MV-4-11 (cell line): Measurements from ENCODE around the gene ARHGEF7.
"Not testable (repeated sequence)": the region's sequence is repeated elsewhere in the genome, so short reads cannot be mapped to it uniquely, and the experiment has no call there.

ENCODE experiments used
- DNase-seq: peaks from one replicate; lab custom pipeline; 2025; lab: John Stamatoyannopoulos, UW

ARHGEF7 gene

GRCh38 chr13:111115061-111115964 lies at the start of gene ARHGEF7:
TSS of gene ARHGEF7 (plus strand) at chr13:111115310. CDS start at chr13:111115527, 217 bp downstream.
- no peak for DNase-seq

DNA sequence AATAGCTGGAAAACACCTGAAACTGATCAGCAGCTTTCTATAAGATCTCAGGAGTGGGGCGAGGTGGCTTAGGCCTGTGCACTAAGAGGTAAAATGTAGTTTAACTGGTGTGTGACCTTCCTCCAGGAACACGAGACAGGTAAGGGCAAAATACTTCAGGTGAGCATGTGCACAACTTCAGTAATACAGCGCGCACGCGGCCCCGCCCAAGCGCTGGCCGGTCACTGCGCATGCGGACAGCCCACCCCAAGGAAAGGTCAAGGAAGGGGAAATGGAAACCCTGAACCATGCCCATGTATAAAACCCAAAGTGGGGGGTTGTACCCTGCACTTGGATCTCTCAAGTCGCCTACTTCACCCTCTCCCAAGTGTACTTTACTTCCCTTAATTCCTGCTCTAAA lies 49.4 kb upstream of the ARHGEF7 start:
- DNase-seq: no peak

- no peak for DNase-seq
Observed at GRCh38 chr13:111066544-111066943, 48.6 kb upstream of the ARHGEF7 start.

DNA sequence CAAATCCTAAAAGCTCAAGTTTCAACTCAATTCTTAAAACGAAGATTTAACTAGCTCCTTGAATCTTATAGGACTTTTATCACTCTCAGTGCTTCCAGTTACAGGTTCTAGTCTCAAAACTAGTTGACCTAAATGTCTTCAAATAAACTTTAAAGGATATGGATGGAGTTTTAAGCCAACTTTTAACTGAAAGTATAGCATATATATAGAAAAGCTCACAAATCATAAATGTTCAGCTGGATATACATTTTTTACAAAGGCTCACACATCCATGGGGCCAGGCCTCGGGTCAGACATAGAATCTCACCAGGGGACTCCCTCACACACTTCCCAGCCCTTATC lies 47.1 kb upstream of the ARHGEF7 start:
- DNase-seq: no peak

- peak; percentile 8 for DNase-seq
Observed at GRCh38 chr13:111071120-111071519, 44.0 kb upstream of the ARHGEF7 start.

DNA sequence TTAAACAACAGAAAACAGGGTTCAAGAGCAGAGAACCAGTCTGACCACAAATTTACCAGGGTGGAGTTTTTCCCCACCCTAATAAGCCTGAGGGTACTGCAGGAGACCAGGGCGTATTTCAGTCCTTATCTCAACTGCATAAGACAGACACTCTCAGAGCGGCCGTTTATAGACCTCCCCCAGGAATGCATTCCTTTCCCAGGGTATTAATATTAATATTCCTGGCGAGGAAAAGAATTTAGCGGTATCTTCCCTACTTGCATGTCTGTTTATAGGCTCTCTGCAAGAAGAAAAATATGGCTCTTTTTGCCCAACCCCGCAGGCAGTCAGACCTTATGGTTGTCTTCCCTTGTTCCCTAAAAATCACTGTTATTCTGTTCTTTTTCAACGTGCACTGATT lies 43.6 kb upstream of the ARHGEF7 start:
- not testable (repeated sequence) for DNase-seq

- DNase-seq: no peak
Observed at GRCh38 chr13:111074826-111075225, 40.3 kb upstream of the ARHGEF7 start.

GRCh38 chr13:111076155-111077013 lies 38.7 kb upstream of the ARHGEF7 start:
- DNase-seq: no peak

DNA sequence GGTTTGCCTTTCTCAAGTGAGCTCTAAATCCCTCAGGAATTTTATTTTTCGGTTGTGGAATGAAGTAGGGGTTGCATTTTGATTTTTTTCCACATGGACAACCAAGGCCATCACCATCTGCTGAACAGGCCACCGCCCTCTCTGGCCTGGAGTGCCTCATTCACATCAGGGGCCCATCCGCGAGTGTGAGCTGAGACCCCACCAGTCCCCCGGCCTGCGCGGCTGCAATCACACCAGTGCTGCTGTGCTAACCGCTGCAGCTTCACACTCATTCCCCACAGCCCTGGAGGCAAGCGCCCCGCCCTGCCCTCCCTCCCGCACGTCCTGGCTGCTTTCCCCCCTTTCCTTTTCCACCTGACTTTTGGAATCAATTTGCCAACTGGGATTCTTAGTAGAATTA lies 35.7 kb upstream of the ARHGEF7 start:
- no peak for DNase-seq

GRCh38 chr13:111080642-111081041 lies 34.5 kb upstream of the ARHGEF7 start:
- DNase-seq: no peak

DNA sequence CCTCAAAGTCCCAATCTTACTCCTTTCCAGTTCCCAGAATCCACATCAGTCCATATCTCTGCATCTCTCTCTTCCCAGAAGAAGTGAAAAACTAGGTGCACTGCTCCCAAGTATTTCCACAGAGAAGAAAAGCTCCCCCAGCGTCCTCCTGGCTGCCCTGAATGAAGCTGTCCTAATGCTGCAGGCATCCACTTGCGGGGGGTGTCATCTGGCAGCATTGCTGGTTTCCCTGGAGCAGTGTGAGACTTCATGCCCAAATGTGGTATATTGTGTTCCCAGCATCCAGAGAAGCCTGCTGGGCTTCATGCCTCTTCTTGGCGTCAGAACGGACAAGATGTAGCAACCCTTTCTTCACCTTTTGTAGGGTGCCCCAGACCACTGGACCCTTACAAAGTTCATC lies 32.9 kb upstream of the ARHGEF7 start:
- no peak for DNase-seq

DNA sequence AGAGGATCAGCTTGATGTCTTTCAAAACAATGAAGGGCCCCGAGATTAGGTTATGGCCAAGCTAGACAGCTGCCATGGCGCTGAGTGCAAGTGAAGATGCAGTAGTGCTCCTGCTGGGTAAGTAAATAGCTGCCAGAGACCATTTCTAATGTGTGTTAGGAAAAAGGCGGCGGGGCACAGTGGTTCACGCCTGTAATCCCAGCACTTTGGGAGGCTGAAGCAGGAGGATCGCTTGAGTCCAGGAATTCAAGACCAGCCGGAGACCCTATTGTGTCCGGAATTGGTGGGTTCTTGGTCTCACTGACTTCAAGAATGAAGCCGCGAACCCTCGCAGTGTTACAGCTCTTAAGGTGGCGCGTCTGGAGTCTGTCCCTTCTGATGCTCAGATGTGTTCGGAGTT lies 32.3 kb upstream of the ARHGEF7 start:
- DNase-seq: not testable (repeated sequence)

DNA sequence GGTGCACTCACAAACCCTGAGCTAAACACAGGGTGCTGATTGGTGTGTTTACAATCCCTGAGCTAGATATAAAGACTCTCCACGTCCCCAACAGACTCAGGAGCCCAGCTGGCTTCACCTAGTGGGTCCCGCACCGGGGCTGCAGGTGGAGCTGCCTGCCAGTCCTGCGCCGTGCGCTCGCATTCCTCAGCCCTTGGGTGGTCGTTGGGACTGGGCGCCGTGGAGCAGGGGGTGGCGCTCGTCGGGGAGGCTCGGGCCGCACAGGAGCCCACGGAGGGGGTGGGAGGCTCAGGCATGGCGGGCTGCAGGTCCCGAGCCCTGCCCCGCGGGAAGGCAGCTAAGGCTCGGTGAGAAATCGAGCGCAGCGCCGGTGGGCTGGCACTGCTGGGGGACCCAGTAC lies 31.4 kb upstream of the ARHGEF7 start:
- not testable (repeated sequence) for DNase-seq

GRCh38 chr13:111090169-111090568 lies 24.9 kb upstream of the ARHGEF7 start:
- no peak for DNase-seq

DNA sequence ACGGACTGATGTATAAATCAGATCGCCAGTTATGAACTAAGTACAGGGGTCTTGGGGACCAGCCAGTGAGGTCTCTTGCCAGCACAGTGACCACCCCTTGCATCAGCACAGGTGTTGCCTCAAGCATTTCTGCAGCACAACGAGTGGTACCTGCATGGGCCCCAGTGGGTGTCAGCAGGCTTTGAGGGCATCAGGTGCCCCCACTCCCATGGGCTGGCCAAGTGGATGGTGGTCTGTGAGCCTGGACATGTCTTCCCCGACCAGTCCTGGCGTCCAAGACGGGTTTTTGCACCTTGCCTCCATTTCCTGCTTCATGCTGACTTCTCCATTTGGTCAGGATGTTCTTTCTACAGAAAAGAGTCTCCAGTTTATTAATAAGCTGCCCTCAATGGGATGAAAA lies 22.4 kb upstream of the ARHGEF7 start:
- no peak for DNase-seq

DNA sequence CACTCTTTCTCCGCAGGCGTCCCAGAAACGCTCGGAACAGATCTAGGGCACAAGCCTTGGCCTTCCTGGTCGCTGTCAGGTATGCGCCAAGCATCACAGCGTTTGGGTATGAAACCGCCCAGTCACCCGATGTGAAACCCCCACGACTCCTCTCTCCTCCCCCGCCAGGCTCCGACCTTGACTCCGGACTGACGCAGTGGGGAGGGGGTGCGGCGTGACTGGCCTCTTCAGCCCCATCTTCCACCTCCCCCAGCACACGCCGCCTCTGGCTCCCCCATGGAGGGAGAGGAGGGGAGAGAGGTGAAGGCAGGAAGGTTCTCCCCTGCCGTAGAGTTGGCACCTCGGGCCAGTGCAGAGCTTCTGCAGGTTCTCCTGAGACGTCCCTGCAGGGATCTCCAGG lies 22.0 kb upstream of the ARHGEF7 start:
- no peak for DNase-seq

- DNase-seq: no peak
Observed at GRCh38 chr13:111093634-111094033, 21.5 kb upstream of the ARHGEF7 start.

GRCh38 chr13:111095031-111095840 lies 19.9 kb upstream of the ARHGEF7 start:
- no peak for DNase-seq

GRCh38 chr13:111095911-111096501 lies 19.1 kb upstream of the ARHGEF7 start:
- no peak for DNase-seq

DNA sequence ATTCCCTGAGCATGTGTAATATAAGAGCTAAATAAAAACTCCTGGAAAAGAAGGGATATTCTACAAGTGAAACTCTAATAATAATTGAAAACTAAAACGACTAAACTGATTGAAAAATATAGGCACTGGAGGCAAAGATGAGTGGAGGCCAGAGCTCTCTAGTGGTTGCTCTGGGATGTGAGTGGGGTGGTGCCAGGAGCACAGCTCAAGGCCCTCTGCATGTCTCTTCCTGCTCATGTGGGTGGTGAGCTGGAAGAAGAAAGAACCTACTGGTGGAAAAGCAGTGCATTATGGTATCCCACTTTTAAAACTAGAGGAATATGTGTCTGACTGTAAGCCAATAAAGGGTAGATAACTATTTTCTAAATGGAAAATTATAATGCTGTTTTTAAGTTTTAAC lies 15.8 kb upstream of the ARHGEF7 start:
- no peak for DNase-seq

DNA sequence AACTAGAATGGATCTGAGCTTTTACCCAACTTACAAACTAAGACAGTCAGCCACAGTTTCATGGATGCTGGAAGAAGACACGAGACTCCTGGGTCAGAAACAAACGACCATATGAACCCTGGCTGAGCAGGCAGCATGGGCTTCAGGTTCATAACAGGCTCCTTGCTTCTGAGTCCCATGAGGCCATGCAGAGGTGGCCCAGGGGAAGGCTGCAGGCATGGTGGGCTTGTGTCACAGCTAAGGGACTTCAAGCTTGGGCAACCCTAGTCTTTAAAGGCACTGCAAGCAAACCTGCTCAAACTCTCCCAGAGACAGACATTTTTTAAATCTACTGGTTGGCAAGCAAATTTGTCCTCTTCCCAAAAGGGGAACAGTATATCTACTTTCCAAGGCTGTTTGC lies 5.1 kb upstream of the ARHGEF7 start:
- DNase-seq: no peak
